Stimulated activated CD4-positive, alpha-beta T cell treated with anti-CD3 and anti-CD28 coated beads, Interleukin-12 subunit alpha, Interleukin-12 subunit beta, amount 100 ng/mL, for 4 hours (primary cell): ENCODE results near the gene CEP192.

ENCODE experiments used
- DNase-seq: peaks from one replicate; pipeline ENCODE4 v3.0.0-alpha.2; 2020

The CEP192 gene

GRCh38 chr18:13107074-13107473 is 115.9 kb downstream of the CEP192 start:
- no peak for DNase-seq

- no peak for DNase-seq
These were observed 117.2 kb downstream of the CEP192 start for GRCh38 chr18:13108330-13108729.

GRCh38 chr18:13110559-13110958 is 119.4 kb downstream of the CEP192 start:
- no peak for DNase-seq

- no peak for DNase-seq
These were observed 121.8 kb downstream of the CEP192 start for GRCh38 chr18:13112982-13113381.

GRCh38 chr18:13120255-13120654 is 129.1 kb downstream of the CEP192 start:
- DNase-seq: no peak

- no peak for DNase-seq
These were observed 129.8 kb downstream of the CEP192 start for GRCh38 chr18:13120983-13121441.

GRCh38 chr18:13124411-13124810 is 133.2 kb downstream of the CEP192 start:
- DNase-seq: no peak

GRCh38 chr18:13125191-13125590 is 134.0 kb downstream of the CEP192 start:
- no peak for DNase-seq

- no peak for DNase-seq
These were observed 135.9 kb downstream of the CEP192 start for GRCh38 chr18:13126966-13127598.

- DNase-seq: no peak
These were observed 140.1 kb downstream of the CEP192 start for GRCh38 chr18:13131283-13131682.

GRCh38 chr18:13134551-13135401 is 143.6 kb downstream of the CEP192 start:
- no peak for DNase-seq

- DNase-seq: no peak
These were observed 145.1 kb downstream of the CEP192 start for GRCh38 chr18:13136056-13136903.

- DNase-seq: peak; percentile 23
These were observed 145.9 kb downstream of the CEP192 start for GRCh38 chr18:13136904-13137669.

GRCh38 chr18:13137670-13138419 is 146.7 kb downstream of the CEP192 start:
- DNase-seq: peak; percentile 17

- no peak for DNase-seq
These were observed 147.4 kb downstream of the CEP192 start for GRCh38 chr18:13138420-13139139.

- DNase-seq: no peak
These were observed 148.8 kb downstream of the CEP192 start for GRCh38 chr18:13139885-13140450.

- DNase-seq: no peak
These were observed 150.0 kb downstream of the CEP192 start for GRCh38 chr18:13141209-13141608.

- DNase-seq: no peak
These were observed 154.6 kb downstream of the CEP192 start for GRCh38 chr18:13145636-13146190.

GRCh38 chr18:13147130-13147529 is 156.0 kb downstream of the CEP192 start:
- no peak for DNase-seq

GRCh38 chr18:13151656-13152055 is 160.5 kb downstream of the CEP192 start:
- DNase-seq: no peak
